IPS DF 6.9 (cell line): ENCODE measurements around the gene LMO7.
"Not testable (repeated sequence)": the region's sequence is repeated elsewhere in the genome, so short reads cannot be mapped to it uniquely, and the experiment has no call there.

Experiments
- DNase-seq: peaks from one replicate; pipeline ENCODE4 v3.0.0-alpha.2; 2013; ENCODE audit warnings: low read depth, low spot score
- H3K27ac ChIP-seq: one replicate; pipeline ENCODE4 v1.5.1; 2013; ENCODE audit warnings: low read length, control low read depth
- H3K27me3 ChIP-seq: 2 replicates; pipeline ENCODE4 v1.6.1; 2013; ENCODE audit warnings: mild to moderate bottlenecking, low read length; ENCODE audit not compliant: control insufficient read depth, insufficient read depth
- H3K36me3 ChIP-seq: 2 replicates; pipeline ENCODE4 v1.6.1; 2013; ENCODE audit warnings: low read length; ENCODE audit not compliant: control insufficient read depth, insufficient read depth
- H3K4me1 ChIP-seq: 2 replicates; pipeline ENCODE4 v1.6.1; 2013; ENCODE audit warnings: low read length; ENCODE audit not compliant: control insufficient read depth, insufficient read depth
- H3K4me3 ChIP-seq: 2 replicates; pipeline ENCODE4 v1.5.1; 2013; ENCODE audit warnings: mild to moderate bottlenecking, low read length
- H3K9me3 ChIP-seq: 2 replicates; pipeline ENCODE4 v1.6.1; 2013; ENCODE audit warnings: low read length, inconsistent platforms; ENCODE audit not compliant: control insufficient read depth, insufficient read depth
- WGBS: extraction: QIAGEN DNeasy Blood & Tissue Kit; methylation state at CpG from one replicate; pipeline ENCODE4 v1.1.7; 2013; ENCODE audit warnings: mixed read lengths, missing lambda C conversion rate; ENCODE audit not compliant: insufficient read length, insufficient coverage; 5-methylcytosine and 5-hydroxymethylcytosine counted together

The LMO7 gene

GRCh38 chr13:75738841-75739240 is 102.7 kb downstream of the LMO7 start:
- no peak for DNase-seq
- H3K4me1 ChIP-seq: no peaks in the 10 kb centered on the region
- H3K36me3 ChIP-seq: 0 out of 2 replicates have a peak, but pooled peaks cover under 1% of the 10 kb centered on the region
- no peak overlapping the region for H3K4me3 ChIP-seq
- H3K9me3 ChIP-seq: no peaks in the 10 kb centered on the region
- WGBS: no CpG with 5 or more reads among the region's 1 CpG
- H3K27ac ChIP-seq: no peak overlapping the region
- H3K27me3 ChIP-seq: no peaks in the 10 kb centered on the region

GRCh38 chr13:75739244-75739868 is 103.2 kb downstream of the LMO7 start:
- Histone ChIP-seq H3K4me1 (no peaks in the 10 kb centered on the region), H3K27me3 (no peaks in the 10 kb centered on the region), H3K36me3 (no peaks in the 10 kb centered on the region), H3K27ac (no peak overlapping the region), H3K4me3 (no peak overlapping the region), H3K9me3 (no peaks in the 10 kb centered on the region)
- WGBS: no CpG with 5 or more reads among the region's 2 CpGs
- no peak for DNase-seq

GRCh38 chr13:75740031-75740430 is 103.9 kb downstream of the LMO7 start:
- Histone ChIP-seq H3K9me3 (no peaks in the 10 kb centered on the region), H3K27me3 (no peaks in the 10 kb centered on the region), H3K27ac (no peak overlapping the region), H3K36me3 (no peaks in the 10 kb centered on the region), H3K4me1 (no peaks in the 10 kb centered on the region), H3K4me3 (no peak overlapping the region)
- DNase-seq: no peak
- WGBS: no CpG with 5 or more reads among the region's 4 CpGs

GRCh38 chr13:75743072-75743471 is 106.9 kb downstream of the LMO7 start:
- H3K4me1 ChIP-seq: not testable (repeated sequence)

GRCh38 chr13:75744127-75744526 is 108.0 kb downstream of the LMO7 start:
- DNase-seq: no peak
- Histone ChIP-seq H3K4me3 (no peak overlapping the region), H3K4me1 (no peaks in the 10 kb centered on the region), H3K9me3 (no peaks in the 10 kb centered on the region), H3K27me3 (no peaks in the 10 kb centered on the region), H3K27ac (no peak overlapping the region), H3K36me3 (no peaks in the 10 kb centered on the region)
- no CpG with 5 or more reads among the region's 2 CpGs for WGBS

More at GRCh38 chr13:75743072-75743471, 106.9 kb downstream of the LMO7 start:
- not testable (repeated sequence) for H3K36me3 ChIP-seq, H3K9me3 ChIP-seq, H3K27ac ChIP-seq, H3K27me3 ChIP-seq, DNase-seq, H3K4me3 ChIP-seq
- no CpG with 5 or more reads among the region's 1 CpG for WGBS

- DNase-seq: no peak
- Histone ChIP-seq H3K36me3 (no peaks in the 10 kb centered on the region), H3K9me3 (no peaks in the 10 kb centered on the region), H3K4me3 (no peak overlapping the region), H3K27me3 (no peaks in the 10 kb centered on the region), H3K4me1 (no peaks in the 10 kb centered on the region), H3K27ac (no peak overlapping the region)
- no CpG with 5 or more reads among the region's 2 CpGs for WGBS
Observed at GRCh38 chr13:75745387-75745786, 109.3 kb downstream of the LMO7 start.

GRCh38 chr13:75748874-75749273 is 112.7 kb downstream of the LMO7 start:
- Histone ChIP-seq H3K36me3 (no peaks in the 10 kb centered on the region), H3K4me1 (no peaks in the 10 kb centered on the region), H3K9me3 (no peaks in the 10 kb centered on the region), H3K4me3 (no peak overlapping the region), H3K27me3 (no peaks in the 10 kb centered on the region), H3K27ac (no peak overlapping the region)
- no CpG with 5 or more reads among the region's 3 CpGs for WGBS
- DNase-seq: no peak

GRCh38 chr13:75749407-75749806 is 113.3 kb downstream of the LMO7 start:
- no CpG with 5 or more reads among the region's 4 CpGs for WGBS
- no peaks in the 10 kb centered on the region for H3K27me3 ChIP-seq
- H3K4me1 ChIP-seq: no peaks in the 10 kb centered on the region
- H3K36me3 ChIP-seq: no peaks in the 10 kb centered on the region
- H3K27ac ChIP-seq: no peak overlapping the region
- no peak for DNase-seq
- no peak overlapping the region for H3K4me3 ChIP-seq
- H3K9me3 ChIP-seq: no peaks in the 10 kb centered on the region

- Histone ChIP-seq H3K27me3 (no peaks in the 10 kb centered on the region), H3K4me1 (no peaks in the 10 kb centered on the region), H3K9me3 (no peaks in the 10 kb centered on the region), H3K36me3 (no peaks in the 10 kb centered on the region), H3K4me3 (no peak overlapping the region), H3K27ac (no peak overlapping the region)
- 100% methylated on average over 1 of the region's 4 CpGs for WGBS
- DNase-seq: no peak
Observed at GRCh38 chr13:75751350-75751749, 115.2 kb downstream of the LMO7 start.

- Histone ChIP-seq H3K9me3 (no peaks in the 10 kb centered on the region), H3K36me3 (no peaks in the 10 kb centered on the region), H3K4me1 (no peaks in the 10 kb centered on the region), H3K4me3 (no peak overlapping the region), H3K27ac (no peak overlapping the region), H3K27me3 (no peaks in the 10 kb centered on the region)
- DNase-seq: no peak
Observed at GRCh38 chr13:75752826-75753225, 116.7 kb downstream of the LMO7 start.

GRCh38 chr13:75754936-75755335 is 118.8 kb downstream of the LMO7 start:
- no peak for DNase-seq
- Histone ChIP-seq H3K27me3 (no peaks in the 10 kb centered on the region), H3K36me3 (no peaks in the 10 kb centered on the region), H3K9me3 (no peaks in the 10 kb centered on the region), H3K4me3 (no peak overlapping the region), H3K4me1 (no peaks in the 10 kb centered on the region), H3K27ac (no peak overlapping the region)
- WGBS: no CpG with 5 or more reads among the region's 3 CpGs
